Astrocyte of the spinal cord (primary cell): ENCODE data around the gene GANC.
"Not testable (repeated sequence)": the region's sequence is repeated elsewhere in the genome, so short reads cannot be mapped to it uniquely, and the experiment has no call there.

ENCODE experiments used
- DNase-seq: peaks from one replicate; pipeline ENCODE4 v3.0.0; 2011; ENCODE audit warnings: low read depth, low spot score
- H3K4me3 ChIP-seq: 2 replicates; pipeline ENCODE4 v1.5.1; 2011; ENCODE audit warnings: low read depth, mild to moderate bottlenecking, low read length, moderate library complexity
- CTCF ChIP-seq: IDR thresholded peaks from 2 replicates; pipeline ENCODE4 v1.5.1; 2012; ENCODE audit warnings: low read depth, mild to moderate bottlenecking, low read length, inconsistent platforms
- in situ Hi-C: cut with HindIII; loops from 2 replicates; pipeline ENCODE4 v1.10.0; 2017; ENCODE audit warnings: low sequenced_read_pairs

The GANC gene

GRCh38 chr15:42319206-42319605 lies 46.2 kb downstream of the GANC start:
- TF ChIP-seq CTCF: no peak
- H3K4me3 ChIP-seq: no peak overlapping the region
- no peak for DNase-seq
- in situ Hi-C loops: no loop called here

- H3K4me3 ChIP-seq: no peak overlapping the region
- no peak for DNase-seq
- no peak for TF ChIP-seq CTCF
- in situ Hi-C loops: no loop called here
These were observed 51.3 kb downstream of the GANC start for GRCh38 chr15:42324308-42324707.

- no peak for TF ChIP-seq CTCF
- in situ Hi-C loops: no loop called here
- DNase-seq: no peak
- H3K4me3 ChIP-seq: no peak overlapping the region
These were observed 56.2 kb downstream of the GANC start for GRCh38 chr15:42329161-42329560.

- TF ChIP-seq CTCF: no peak
- no peak overlapping the region for H3K4me3 ChIP-seq
- in situ Hi-C loops: no loop called here
- DNase-seq: no peak
These were observed 57.0 kb downstream of the GANC start for GRCh38 chr15:42329992-42330391.

GRCh38 chr15:42331235-42331634 lies 58.2 kb downstream of the GANC start:
- in situ Hi-C loops: no loop called here
- no peak for TF ChIP-seq CTCF
- H3K4me3 ChIP-seq: no peak overlapping the region
- DNase-seq: no peak

GRCh38 chr15:42332331-42332730 lies 59.3 kb downstream of the GANC start:
- DNase-seq: no peak
- in situ Hi-C loops: no loop called here
- no peak overlapping the region for H3K4me3 ChIP-seq
- no peak for TF ChIP-seq CTCF

GRCh38 chr15:42335074-42335473 lies 62.1 kb downstream of the GANC start:
- in situ Hi-C loops: no loop called here
- H3K4me3 ChIP-seq: no peak overlapping the region
- TF ChIP-seq CTCF: no peak
- no peak for DNase-seq

GRCh38 chr15:42336650-42337049 lies 63.6 kb downstream of the GANC start:
- DNase-seq, in situ Hi-C loops, H3K4me3 ChIP-seq: not testable (repeated sequence)

- DNase-seq, in situ Hi-C loops, H3K4me3 ChIP-seq: not testable (repeated sequence)
These were observed 64.1 kb downstream of the GANC start for GRCh38 chr15:42337104-42337503.
